22Rv1 (cell line): ENCODE results near the gene PIK3CG.

Experiments
- CTCF ChIP-seq: fragments of 450-650 bp; IDR thresholded peaks from 2 replicates; pipeline ENCODE4 v1.5.1; 2017; ENCODE audit warnings: mild to moderate bottlenecking
- ZFX ChIP-seq: fragments of 450-650 bp; IDR thresholded peaks from 2 replicates; pipeline ENCODE4 v1.6.1; 2017; ENCODE audit warnings: antibody characterized with exemption, borderline replicate concordance

GRCh38 chr7:106890952-106891351, 25.9 kb downstream of the PIK3CG start:
- TF ChIP-seq CTCF (no peak), ZFX (no peak)
